ENCODE measurements around the gene RSPH4A. TPM values are rescaled to one million over a fixed set of nuclear protein-coding genes. Genes with fewer than 3 reads are reported as not detected.

The RSPH4A gene
- total and polyA plus RNA-seq, 9 of the 15 experiments (the other 6 are each of a cell fraction or from before 2014, with no cell fraction given) = 0.04 to 0.30 (median 0.11) TPM

GRCh38 chr6:116680880-116681672, 64.8 kb downstream of the RSPH4A start, which contains the start of gene KPNA5 (continued):
- peak in 1 of 2 experiments; percentile 38; a peak in 1 of 4 replicates for TF ChIP-seq RCOR1 (IDR thresholded peaks at IDR 0.05; ENCODE audit: borderline replicate concordance in 1 of 2, low read depth in 2 of 2, low read length in 2 of 2)
- TF ChIP-seq ZNF146 (CRISPR knock-in tag; IDR thresholded peaks at IDR 0.05; ENCODE audit: unreplicated experiment) = no peak
- TF ChIP-seq PREB (CRISPR knock-in tag; IDR thresholded peaks at IDR 0.05) = 0 out of 2 replicates have a peak, but pooled peaks have one; percentile 89
- peak; percentile 72 for TF ChIP-seq GABPB1 (CRISPR knock-in tag; IDR thresholded peaks at IDR 0.05)
- TF ChIP-seq USF2 (CRISPR knock-in tag; IDR thresholded peaks at IDR 0.05) = no peak
- no peak for TF ChIP-seq E2F6 (IDR thresholded peaks at IDR 0.05; ENCODE audit: borderline replicate concordance in 1 of 2, extremely low read depth in 1 of 2, insufficient read depth in 1 of 2, insufficient read length in 1 of 2, low read depth in 1 of 2, low read length in 1 of 2, poor library complexity in 1 of 2, severe bottlenecking in 1 of 2)
- no peak for TF ChIP-seq CEBPZ (IDR thresholded peaks at IDR 0.05; ENCODE audit: borderline replicate concordance, low read depth, low read length)
- TF ChIP-seq DDX20 (tag; IDR thresholded peaks at IDR 0.05; ENCODE audit: low read depth) = no peak
- TF ChIP-seq SRSF1 (IDR thresholded peaks at IDR 0.05; ENCODE audit: low read depth, low read length) = no peak
- no peak for TF ChIP-seq ZNF354B (CRISPR knock-in tag; IDR thresholded peaks at IDR 0.05)
- TF ChIP-seq RNF2 (IDR thresholded peaks at IDR 0.05) = peak; percentile 65
- 0 out of 2 replicates have a peak, but pooled peaks have one; percentile 29 for TF ChIP-seq TARDBP (IDR thresholded peaks at IDR 0.05)
- 0 out of 2 replicates have a peak, but pooled peaks have one; percentile 41 for TF ChIP-seq GTF2F1 (IDR thresholded peaks at IDR 0.05; ENCODE audit: low read depth, low read length)
- TF ChIP-seq, protein P1, sequence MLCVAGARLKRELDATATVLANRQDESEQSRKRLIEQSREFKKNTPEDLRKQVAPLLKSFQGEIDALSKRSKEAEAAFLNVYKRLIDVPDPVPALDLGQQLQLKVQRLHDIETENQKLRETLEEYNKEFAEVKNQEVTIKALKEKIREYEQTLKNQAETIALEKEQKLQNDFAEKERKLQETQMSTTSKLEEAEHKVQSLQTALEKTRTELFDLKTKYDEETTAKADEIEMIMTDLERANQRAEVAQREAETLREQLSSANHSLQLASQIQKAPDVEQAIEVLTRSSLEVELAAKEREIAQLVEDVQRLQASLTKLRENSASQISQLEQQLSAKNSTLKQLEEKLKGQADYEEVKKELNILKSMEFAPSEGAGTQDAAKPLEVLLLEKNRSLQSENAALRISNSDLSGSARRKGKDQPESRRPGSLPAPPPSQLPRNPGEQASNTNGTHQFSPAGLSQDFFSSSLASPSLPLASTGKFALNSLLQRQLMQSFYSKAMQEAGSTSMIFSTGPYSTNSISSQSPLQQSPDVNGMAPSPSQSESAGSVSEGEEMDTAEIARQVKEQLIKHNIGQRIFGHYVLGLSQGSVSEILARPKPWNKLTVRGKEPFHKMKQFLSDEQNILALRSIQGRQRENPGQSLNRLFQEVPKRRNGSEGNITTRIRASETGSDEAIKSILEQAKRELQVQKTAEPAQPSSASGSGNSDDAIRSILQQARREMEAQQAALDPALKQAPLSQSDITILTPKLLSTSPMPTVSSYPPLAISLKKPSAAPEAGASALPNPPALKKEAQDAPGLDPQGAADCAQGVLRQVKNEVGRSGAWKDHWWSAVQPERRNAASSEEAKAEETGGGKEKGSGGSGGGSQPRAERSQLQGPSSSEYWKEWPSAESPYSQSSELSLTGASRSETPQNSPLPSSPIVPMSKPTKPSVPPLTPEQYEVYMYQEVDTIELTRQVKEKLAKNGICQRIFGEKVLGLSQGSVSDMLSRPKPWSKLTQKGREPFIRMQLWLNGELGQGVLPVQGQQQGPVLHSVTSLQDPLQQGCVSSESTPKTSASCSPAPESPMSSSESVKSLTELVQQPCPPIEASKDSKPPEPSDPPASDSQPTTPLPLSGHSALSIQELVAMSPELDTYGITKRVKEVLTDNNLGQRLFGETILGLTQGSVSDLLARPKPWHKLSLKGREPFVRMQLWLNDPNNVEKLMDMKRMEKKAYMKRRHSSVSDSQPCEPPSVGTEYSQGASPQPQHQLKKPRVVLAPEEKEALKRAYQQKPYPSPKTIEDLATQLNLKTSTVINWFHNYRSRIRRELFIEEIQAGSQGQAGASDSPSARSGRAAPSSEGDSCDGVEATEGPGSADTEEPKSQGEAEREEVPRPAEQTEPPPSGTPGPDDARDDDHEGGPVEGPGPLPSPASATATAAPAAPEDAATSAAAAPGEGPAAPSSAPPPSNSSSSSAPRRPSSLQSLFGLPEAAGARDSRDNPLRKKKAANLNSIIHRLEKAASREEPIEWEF (CRISPR knock-in tag; IDR thresholded peaks at IDR 0.05) = no peak

All from K562 (cell line).